ENCODE data around the gene LRFN3.
"Not testable (repeated sequence)": the region's sequence is repeated elsewhere in the genome, so short reads cannot be mapped to it uniquely, and the experiment has no call there.

LRFN3 gene

DNA sequence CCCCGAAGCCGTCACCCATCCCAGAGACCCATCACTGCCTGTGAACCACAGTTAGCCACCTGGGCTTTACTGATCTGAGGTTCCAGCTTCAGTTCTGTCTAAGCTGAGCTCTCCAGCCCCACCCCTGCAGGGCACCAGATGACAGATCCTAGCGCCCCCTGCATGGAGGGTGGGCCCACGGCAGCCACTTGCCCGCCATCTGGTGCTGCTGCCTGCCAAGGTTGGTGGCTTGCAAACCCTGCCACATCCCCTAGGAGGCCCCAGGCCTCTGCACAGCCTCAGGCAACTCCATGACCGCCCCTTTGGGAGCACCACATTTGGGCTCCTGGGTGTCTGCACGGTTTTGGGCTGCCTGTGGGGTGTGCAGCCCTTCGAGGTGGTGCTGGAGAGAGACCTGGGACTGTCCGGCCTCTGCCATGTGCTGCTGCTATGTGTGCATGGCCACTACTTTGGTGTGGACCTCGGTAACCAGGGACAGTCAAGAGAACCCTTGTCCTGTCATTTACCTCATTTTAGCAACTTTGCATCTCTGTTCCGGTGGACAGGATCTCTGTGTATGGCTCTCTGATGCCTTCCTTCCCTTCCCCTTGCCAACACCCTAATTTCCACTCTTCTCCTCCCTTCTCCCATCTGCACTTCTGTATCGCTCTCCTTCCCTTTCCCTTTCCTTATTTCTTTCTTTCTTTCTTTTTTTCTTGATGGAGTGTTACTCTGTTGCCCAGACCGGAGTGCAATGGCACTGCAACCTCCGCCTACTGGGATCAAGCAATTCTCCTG lies 41.5 kb downstream of the LRFN3 start:
- Histone ChIP-seq H3K9me3 (ENCODE audit: control insufficient read depth, insufficient read depth, low read depth, low read length) (no peaks in the 10 kb centered on the region), H3K27me3 (ENCODE audit: control insufficient read depth, insufficient read depth, low read length) (peaks cover 30% of the 10 kb centered on the region), H3K27ac (ENCODE audit: low read depth, low read length) (no peak overlapping the region), H3K4me1 (ENCODE audit: control insufficient read depth, insufficient read depth, low read length) (no peaks in the 10 kb centered on the region), H3K4me3 (ENCODE audit: low read depth, low read length) (no peak overlapping the region), H3K36me3 (ENCODE audit: control insufficient read depth, insufficient read depth, low read length) (no peaks in the 10 kb centered on the region), H3K9ac (ENCODE audit: low read length) (no peak overlapping the region)

DNA sequence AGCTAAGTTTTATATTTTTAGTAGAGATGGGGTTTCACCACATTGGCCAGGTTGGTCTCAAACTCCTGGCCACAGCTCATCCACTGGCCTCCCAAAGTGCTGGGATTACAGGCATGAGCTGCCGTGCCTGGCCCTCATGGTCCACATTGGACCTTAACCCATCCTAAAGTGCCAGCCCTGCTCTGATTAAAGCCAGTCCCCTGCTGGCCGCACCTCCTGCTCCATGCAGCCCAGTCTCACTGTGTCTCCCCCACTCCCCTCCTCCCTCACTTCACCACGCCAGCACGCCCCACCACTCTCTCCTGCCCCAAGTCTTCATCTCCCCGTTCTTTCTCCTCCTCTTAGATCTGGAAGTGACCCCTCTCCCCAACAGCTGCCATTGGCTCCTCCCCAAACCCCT lies 42.1 kb downstream of the LRFN3 start:
- Histone ChIP-seq H3K4me3 (ENCODE audit: low read depth, low read length) (no peak overlapping the region), H3K27me3 (ENCODE audit: control insufficient read depth, insufficient read depth, low read length) (peaks cover 35% of the 10 kb centered on the region), H3K4me1 (ENCODE audit: control insufficient read depth, insufficient read depth, low read length) (no peaks in the 10 kb centered on the region), H3K27ac (ENCODE audit: low read depth, low read length) (no peak overlapping the region), H3K9me3 (ENCODE audit: control insufficient read depth, insufficient read depth, low read depth, low read length) (no peaks in the 10 kb centered on the region), H3K36me3 (ENCODE audit: control insufficient read depth, insufficient read depth, low read length) (no peaks in the 10 kb centered on the region), H3K9ac (ENCODE audit: low read length) (no peak overlapping the region)

DNA sequence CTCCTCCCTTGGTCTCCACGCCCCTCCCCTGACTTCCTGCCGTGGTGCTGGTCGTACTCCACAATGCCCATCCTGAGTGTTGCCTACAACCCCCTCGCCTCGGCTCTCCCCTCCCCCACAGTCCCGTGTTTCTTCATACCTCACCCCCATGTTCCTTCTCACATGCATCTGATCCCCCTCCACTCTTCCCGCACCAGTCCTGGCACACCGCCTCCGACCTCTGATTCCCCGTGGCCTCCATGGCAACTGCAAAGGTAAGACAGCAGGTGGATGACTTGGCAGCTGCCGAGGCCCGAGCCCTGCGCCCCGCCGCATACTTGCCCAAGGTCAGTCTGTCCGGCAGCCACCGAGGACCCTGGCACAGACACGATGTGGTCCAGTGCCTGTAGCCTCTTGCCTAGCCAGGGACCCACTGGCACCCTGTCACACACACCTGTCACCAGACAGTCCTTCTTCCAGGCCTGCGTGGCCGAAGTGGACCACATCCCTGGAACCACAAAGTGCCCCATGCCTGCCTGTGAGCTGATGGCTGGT lies 42.7 kb downstream of the LRFN3 start:
- Histone ChIP-seq H3K4me1 (ENCODE audit: control insufficient read depth, insufficient read depth, low read length) (no peaks in the 10 kb centered on the region), H3K27ac (ENCODE audit: low read depth, low read length) (no peak overlapping the region), H3K27me3 (ENCODE audit: control insufficient read depth, insufficient read depth, low read length) (peaks cover 37% of the 10 kb centered on the region), H3K36me3 (ENCODE audit: control insufficient read depth, insufficient read depth, low read length) (no peaks in the 10 kb centered on the region), H3K4me3 (ENCODE audit: low read depth, low read length) (no peak overlapping the region), H3K9me3 (ENCODE audit: control insufficient read depth, insufficient read depth, low read depth, low read length) (no peaks in the 10 kb centered on the region), H3K9ac (ENCODE audit: low read length) (no peak overlapping the region)

DNA sequence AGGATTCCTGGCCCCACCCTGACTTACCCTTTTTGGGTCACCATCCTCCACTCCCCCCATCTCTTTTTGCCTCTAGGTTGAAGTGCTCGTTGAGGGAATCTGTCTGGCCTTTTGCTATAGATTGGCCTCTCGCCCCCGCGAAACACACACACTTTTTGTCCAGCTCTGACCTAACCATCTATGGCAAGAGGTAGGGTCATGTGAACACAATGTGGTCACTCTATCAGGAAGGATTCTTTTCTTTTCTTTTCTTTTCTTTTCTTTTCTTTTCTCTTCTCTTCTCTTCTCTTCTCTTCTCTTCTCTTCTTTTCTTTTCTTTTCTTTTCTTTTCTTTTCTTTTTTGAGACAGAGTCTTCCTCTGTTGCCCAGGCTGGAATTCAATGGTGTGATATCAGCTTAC lies 44.8 kb downstream of the LRFN3 start:
- H3K27ac ChIP-seq (ENCODE audit: low read depth, low read length); H3K9ac ChIP-seq (ENCODE audit: low read length); H3K9me3 ChIP-seq (ENCODE audit: control insufficient read depth, insufficient read depth, low read depth, low read length); H3K36me3 ChIP-seq (ENCODE audit: control insufficient read depth, insufficient read depth, low read length); H3K4me3 ChIP-seq (ENCODE audit: low read depth, low read length); H3K4me1 ChIP-seq (ENCODE audit: control insufficient read depth, insufficient read depth, low read length): not testable (repeated sequence)
- peaks cover 58% of the 10 kb centered on the region for H3K27me3 ChIP-seq (ENCODE audit: control insufficient read depth, insufficient read depth, low read length)

DNA sequence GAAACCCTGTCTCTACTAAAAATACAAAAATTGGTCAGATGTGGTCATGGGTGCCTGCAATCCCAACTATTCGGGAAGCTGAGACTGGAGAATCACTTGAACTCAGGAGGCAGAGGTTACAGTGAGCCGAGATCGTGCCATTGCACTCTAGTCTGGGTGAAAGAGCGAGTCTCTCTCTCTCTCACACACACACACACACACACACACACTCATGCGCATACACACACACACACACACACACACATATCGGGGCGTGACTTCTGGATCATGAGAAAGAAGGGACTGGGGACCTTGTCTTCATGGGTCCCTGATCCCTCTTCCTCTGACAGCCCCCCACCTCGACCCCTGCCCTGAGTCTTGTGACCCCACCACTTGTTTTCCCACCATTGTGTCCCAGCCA lies 47.0 kb downstream of the LRFN3 start:
- Histone ChIP-seq H3K9ac (ENCODE audit: low read length) (no peak overlapping the region), H3K4me1 (ENCODE audit: control insufficient read depth, insufficient read depth, low read length) (no peaks in the 10 kb centered on the region), H3K4me3 (ENCODE audit: low read depth, low read length) (no peak overlapping the region), H3K9me3 (ENCODE audit: control insufficient read depth, insufficient read depth, low read depth, low read length) (no peaks in the 10 kb centered on the region), H3K36me3 (ENCODE audit: control insufficient read depth, insufficient read depth, low read length) (no peaks in the 10 kb centered on the region), H3K27me3 (ENCODE audit: control insufficient read depth, insufficient read depth, low read length) (peaks cover 70% of the 10 kb centered on the region), H3K27ac (ENCODE audit: low read depth, low read length) (no peak overlapping the region)

DNA sequence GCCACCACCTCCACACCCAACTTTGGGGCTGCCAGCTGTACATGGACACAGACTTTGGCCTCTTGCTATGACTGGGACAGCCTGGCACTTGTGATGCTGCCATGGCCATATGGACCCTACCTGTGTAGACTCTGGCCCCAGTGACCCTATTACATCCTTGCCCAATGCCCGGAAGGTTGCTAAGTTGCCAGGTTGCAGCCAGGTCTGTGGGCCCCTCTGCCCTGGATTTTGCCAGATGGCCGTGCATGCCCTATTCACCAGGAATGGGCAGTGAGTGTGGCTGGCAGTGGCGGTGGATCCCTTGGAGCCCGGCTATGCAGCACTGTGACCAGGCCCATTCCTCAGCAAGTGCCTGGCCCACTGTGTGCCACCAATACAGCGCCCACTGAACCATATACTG lies 49.9 kb downstream of the LRFN3 start:
- Histone ChIP-seq H3K9me3 (ENCODE audit: control insufficient read depth, insufficient read depth, low read depth, low read length) (peaks cover 5% of the 10 kb centered on the region; the same call in 1 of the 2 replicates), H3K36me3 (ENCODE audit: control insufficient read depth, insufficient read depth, low read length) (no peaks in the 10 kb centered on the region), H3K27ac (ENCODE audit: low read depth, low read length) (no peak overlapping the region), H3K27me3 (ENCODE audit: control insufficient read depth, insufficient read depth, low read length) (peaks cover 69% of the 10 kb centered on the region), H3K4me1 (ENCODE audit: control insufficient read depth, insufficient read depth, low read length) (no peaks in the 10 kb centered on the region), H3K9ac (ENCODE audit: low read length) (no peak overlapping the region), H3K4me3 (ENCODE audit: low read depth, low read length) (no peak overlapping the region)

DNA sequence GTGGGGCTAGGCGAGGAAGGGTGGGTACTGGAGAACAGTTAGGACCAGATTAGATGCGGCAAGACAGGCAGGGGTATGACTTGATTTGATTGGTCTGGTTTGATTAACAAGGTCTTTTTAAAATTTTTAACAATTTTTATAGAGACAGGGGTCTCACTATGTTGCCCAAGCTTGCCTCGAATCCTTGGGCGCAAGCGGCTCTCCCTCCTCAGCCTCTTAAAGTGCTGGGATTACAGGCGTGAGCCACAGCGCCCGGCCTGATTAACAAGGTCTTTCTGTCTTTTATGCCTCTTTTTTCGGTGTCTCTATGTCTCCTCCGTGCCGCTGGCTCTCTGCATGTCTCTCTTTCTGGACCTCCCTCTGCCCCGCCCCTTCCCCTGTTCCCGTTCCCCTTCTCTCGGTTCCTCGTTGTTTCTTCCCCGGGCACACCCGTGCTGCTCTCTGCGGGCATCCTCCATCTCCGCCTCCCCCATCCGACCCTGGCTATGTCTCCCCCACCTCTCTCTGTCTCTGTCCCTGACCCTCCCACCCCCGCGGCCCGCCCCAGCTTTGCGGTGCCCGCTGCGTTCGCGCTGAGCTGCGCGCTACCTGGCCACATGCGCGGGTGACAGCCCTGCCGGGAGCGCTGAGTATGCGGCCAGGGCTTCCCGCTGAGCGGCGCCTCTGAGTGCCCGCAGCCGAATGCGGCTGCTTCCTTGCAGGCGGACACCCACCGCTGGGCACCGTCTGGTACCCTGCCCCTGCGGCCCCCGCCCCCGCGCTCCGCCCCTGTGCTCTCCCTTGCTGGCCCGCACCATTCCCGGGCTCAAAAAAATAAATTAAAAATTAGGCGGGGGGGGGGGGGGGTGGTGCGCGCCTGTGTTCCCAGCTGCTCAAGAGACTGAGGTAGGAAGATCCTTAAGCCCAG lies 50.7 kb downstream of the LRFN3 start:
- H3K9ac ChIP-seq (ENCODE audit: low read length), result no peak overlapping the region
- peaks cover 63% of the 10 kb centered on the region for H3K27me3 ChIP-seq (ENCODE audit: control insufficient read depth, insufficient read depth, low read length)
- peaks cover 5% of the 10 kb centered on the region; the same call in 1 of the 2 replicates for H3K9me3 ChIP-seq (ENCODE audit: control insufficient read depth, insufficient read depth, low read depth, low read length)
- H3K27ac ChIP-seq (ENCODE audit: low read depth, low read length), result no peak overlapping the region
- peak overlapping the region; percentile 54 for H3K4me3 ChIP-seq (ENCODE audit: low read depth, low read length)
- H3K36me3 ChIP-seq (ENCODE audit: control insufficient read depth, insufficient read depth, low read length), result no peaks in the 10 kb centered on the region
- no peaks in the 10 kb centered on the region for H3K4me1 ChIP-seq (ENCODE audit: control insufficient read depth, insufficient read depth, low read length)

DNA sequence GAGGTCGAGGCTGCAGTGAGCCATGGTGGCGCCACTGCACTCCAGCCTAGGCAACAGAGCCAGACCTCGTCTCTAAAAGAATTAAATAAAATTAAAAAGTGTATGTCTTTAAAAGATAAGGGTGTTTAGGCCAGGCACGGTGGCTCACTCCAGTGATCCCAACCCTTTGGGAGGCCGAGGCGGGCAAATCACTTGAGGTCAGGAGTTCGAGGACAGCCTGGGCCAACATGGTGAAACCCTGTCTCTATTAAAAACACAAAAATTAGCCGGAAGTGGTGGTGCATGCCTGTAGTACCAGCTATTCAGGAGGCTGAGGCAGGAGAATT lies 51.4 kb downstream of the LRFN3 start:
- Histone ChIP-seq H3K4me3 (ENCODE audit: low read depth, low read length) (peak overlapping the region; percentile 54), H3K9ac (ENCODE audit: low read length) (no peak overlapping the region), H3K27ac (ENCODE audit: low read depth, low read length) (no peak overlapping the region), H3K4me1 (ENCODE audit: control insufficient read depth, insufficient read depth, low read length) (no peaks in the 10 kb centered on the region), H3K36me3 (ENCODE audit: control insufficient read depth, insufficient read depth, low read length) (no peaks in the 10 kb centered on the region), H3K9me3 (ENCODE audit: control insufficient read depth, insufficient read depth, low read depth, low read length) (peaks cover 5% of the 10 kb centered on the region; the same call in 1 of the 2 replicates), H3K27me3 (ENCODE audit: control insufficient read depth, insufficient read depth, low read length) (peaks cover 57% of the 10 kb centered on the region)

DNA sequence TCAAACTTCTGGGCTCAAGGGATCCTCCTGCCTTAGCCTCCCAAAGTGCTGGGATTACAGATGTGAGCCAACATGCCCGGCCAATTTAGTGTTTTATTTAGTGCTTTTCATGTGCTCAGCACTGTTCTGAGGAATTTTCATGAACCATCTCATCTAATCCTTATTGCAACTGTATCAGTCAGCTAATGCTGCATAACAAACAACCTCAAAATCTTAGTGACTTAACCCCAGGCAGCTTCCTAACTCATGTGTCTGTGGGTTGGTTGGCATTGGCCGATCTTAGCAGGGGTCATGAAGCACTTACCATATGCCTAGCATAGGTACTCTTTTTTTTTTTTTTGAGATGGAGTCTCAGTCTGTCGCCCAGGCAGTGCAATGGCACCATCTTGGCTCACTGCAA lies 52.6 kb downstream of the LRFN3 start:
- Histone ChIP-seq H3K27ac (ENCODE audit: low read depth, low read length) (no peak overlapping the region), H3K4me3 (ENCODE audit: low read depth, low read length) (no peak overlapping the region), H3K9ac (ENCODE audit: low read length) (no peak overlapping the region), H3K4me1 (ENCODE audit: control insufficient read depth, insufficient read depth, low read length) (no peaks in the 10 kb centered on the region), H3K27me3 (ENCODE audit: control insufficient read depth, insufficient read depth, low read length) (peaks cover 46% of the 10 kb centered on the region), H3K36me3 (ENCODE audit: control insufficient read depth, insufficient read depth, low read length) (no peaks in the 10 kb centered on the region), H3K9me3 (ENCODE audit: control insufficient read depth, insufficient read depth, low read depth, low read length) (peaks cover 5% of the 10 kb centered on the region; the same call in 1 of the 2 replicates)

DNA sequence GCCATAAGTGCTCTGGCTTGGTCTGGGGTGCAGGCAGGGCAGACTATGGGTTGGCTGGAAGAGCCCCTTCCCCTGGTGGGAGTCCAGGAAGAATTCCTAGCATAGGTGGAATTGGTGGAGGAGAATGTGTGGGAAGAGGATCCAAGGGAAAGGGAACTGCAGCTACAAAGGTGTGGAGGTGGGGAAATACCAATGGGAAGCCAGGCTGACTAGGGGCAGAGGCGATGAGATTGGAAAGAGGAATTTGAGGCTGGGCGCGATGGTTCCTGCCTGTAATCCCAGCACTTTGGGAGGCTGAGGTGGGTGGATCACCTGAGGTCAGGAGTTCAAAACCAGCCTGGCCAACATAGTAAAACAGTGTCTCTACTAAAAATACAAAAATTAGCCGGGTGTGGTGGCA lies 54.0 kb downstream of the LRFN3 start:
- peaks cover 5% of the 10 kb centered on the region; the same call in 1 of the 2 replicates for H3K9me3 ChIP-seq (ENCODE audit: control insufficient read depth, insufficient read depth, low read depth, low read length)
- no peak overlapping the region for H3K27ac ChIP-seq (ENCODE audit: low read depth, low read length)
- peaks cover 32% of the 10 kb centered on the region for H3K27me3 ChIP-seq (ENCODE audit: control insufficient read depth, insufficient read depth, low read length)
- H3K4me1 ChIP-seq (ENCODE audit: control insufficient read depth, insufficient read depth, low read length), result peaks cover 4% of the 10 kb centered on the region; the same call in 1 of the 2 replicates
- no peak overlapping the region for H3K9ac ChIP-seq (ENCODE audit: low read length)
- no peak overlapping the region for H3K4me3 ChIP-seq (ENCODE audit: low read depth, low read length)
- H3K36me3 ChIP-seq (ENCODE audit: control insufficient read depth, insufficient read depth, low read length), result no peaks in the 10 kb centered on the region

Measured in HUES6 (cell line).